GM18502 (cell line): ENCODE measurements around the gene WWC2.

ENCODE experiments used
- ATAC-seq: cut with Tn5 transposase; IDR thresholded peaks from one replicate; pipeline ENCODE4 v1.9.1; 2021; ENCODE audit warnings: mild to moderate bottlenecking; ENCODE audit not compliant: unreplicated experiment, poor library complexity

WWC2 gene

DNA sequence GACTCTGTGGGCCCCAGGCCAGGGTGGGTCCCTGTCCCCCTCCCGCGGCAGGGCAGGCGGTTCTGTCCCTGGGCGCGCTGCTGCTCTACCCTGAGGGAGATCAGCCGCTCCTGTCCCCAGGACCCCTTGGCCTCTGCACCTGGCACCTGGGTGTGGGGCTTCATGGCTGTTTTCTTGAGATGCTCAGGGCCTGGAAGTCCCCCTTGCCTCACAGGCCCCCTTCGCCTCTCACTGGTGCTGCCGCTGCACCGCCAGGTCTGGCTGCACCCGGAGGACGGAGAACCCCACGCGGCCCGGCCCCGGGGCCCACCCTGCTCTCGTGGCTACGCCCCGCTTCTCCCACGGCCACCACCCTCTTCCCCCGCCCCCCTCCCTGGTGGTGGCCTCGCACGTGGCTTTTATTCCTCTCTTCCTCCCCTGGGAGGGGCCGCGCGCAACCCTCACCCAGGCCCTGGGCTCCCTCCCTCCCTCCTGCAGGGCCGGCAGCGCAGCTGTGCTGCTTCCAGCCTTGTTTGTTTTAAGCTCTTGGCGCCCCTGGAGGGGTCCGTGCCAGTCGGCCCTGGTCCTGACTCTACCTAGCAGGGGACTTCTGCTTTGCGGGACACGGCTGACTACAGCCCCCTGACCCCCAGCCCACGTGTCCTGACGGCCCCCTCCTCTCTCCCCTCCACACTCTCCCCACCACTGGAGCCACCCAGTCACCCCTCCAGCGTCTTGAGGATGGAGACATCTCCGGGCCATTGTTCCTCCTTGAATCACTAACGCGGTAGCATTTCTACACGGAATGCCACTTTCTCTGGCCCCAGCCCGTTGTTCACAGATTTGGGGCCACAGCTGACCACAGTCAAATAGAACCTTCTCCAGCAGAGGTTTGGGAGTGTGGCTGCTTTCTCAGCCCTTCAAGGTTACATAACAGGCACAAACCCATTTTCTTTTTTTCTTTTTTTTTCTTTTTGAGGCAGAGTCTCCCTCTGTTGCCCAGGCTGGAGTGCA, 243.8 kb downstream of the WWC2 start:
- no peak for ATAC-seq

DNA sequence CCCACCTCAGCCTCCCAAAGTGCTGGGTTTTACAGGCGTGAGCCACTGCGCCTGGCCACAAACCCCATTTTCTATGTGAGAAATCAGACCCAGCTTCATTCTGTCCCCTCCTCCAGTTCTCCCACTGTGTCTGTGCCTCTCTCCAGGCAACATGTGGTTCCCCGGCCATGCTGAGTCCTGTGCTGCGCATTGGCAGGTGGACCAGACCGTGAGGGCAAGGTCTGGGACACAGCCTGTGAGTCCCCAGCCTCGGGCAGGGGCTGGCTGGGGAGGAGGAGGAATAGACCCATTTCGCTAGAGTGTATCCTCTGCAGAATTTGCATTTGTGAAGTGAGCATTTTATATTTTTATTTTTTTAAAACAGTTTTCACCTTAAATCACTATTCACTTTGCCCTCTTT, 244.7 kb downstream of the WWC2 start:
- ATAC-seq = no peak

DNA sequence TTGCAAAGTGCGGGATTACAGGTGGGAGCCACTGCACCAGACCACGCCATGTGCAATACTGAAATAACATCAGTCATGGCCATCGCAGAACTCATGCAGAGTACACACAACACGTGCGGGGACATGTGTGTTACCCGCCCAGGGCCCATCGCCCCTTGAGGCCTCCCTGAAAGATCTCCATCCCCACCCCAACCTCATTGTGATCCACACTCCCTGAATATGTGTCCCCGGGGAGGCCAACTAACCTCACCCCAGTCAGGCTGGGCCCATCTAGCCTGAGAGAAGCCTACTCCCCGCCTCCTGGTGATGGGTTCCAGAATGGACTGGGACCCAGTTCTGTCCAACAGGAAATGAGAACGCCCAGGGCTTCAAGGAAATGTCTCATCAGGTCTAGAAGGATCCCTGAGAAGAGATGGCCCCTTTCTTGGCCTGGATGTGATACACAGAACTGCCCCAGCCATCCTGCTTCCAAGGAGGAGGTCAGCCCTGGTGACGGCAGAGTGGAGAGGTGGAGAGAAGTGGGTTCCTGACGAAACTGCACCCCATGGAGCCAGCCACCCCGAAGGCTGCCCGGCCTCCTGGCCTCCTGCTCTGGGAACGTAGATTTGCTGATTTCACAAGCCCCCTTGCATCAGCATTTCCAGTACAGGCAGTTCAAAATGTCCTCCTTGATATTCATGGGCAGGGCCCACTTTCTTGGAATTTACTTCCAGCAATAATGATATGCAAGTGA, 245.6 kb downstream of the WWC2 start:
- ATAC-seq = no peak

DNA sequence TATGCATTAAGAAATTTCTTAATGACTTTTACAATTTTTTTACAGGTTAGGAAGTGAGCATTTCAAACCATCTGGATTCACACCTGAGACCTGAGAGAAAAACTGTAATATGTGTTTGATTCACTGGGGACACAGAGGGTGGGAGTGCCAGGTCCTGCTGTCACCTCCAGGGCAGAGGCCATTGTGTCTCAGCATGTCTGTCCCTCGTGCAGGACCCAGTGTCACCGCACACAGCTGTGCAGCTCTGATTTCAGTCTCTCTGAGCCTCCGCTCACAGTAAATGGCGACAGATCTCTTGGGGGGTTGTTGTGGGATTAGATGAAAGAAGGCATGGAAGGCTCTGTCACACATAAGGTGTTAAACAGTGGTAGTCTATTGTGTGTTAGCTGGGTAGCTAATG, 246.2 kb downstream of the WWC2 start:
- ATAC-seq = no peak

DNA sequence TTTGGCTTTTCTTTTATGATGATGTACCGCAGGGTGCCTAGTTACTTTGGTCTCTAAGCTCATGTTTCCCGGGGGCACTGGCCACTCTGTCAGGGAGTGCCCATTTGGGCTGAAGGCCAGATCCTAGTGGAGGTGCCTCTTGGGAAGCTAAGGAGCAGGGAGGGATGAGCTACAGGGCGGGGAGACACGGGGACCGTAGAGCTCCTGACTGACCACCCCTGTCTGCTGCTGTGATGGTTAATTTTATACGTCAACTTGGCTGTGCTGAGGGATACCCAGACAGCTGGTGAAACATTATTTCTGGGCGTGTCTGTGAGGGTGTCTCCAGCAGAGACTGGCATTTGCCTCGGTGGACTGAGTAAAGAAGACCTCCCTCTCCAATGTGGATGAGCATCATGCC, 248.1 kb downstream of the WWC2 start:
- no peak for ATAC-seq

DNA sequence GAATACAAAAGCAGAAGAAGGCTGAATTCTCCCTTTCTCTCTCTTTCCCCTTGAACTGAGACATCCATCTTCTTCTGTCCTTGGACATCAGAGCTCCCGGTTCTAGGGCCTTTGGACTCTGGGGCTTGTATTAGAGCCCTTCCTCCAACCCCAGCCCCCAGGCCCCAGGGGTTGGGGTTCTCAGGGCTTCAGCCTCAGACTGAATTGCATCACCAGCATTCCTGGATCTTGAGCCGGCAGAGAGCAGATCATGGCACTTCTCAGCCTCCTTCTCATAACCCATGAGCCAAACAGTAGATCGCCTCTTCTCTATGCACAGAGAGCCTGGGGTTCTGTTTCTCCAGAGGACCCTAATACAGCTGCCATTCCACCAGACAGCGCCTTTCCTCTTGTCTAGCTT, 248.5 kb downstream of the WWC2 start:
- ATAC-seq = no peak

DNA sequence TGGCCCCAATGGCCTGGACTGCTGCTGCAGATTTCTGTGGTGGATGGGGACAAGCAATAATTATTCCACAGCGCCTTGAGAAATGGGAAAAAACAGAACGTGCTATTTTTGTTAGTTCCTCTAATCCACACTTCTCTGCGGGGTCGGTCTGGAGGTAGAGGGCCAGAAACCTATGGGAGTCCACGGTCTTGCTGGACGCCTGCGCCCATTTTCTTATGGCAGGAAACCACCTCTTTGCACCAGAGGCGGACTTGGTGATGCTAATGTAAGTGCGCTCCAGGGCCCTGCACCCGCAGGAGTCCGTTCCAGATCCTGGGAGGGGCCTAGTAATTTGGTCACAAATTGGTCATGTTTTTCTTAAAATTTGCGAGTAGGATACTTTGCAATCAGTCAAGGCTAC, 249.1 kb downstream of the WWC2 start:
- ATAC-seq = no peak

DNA sequence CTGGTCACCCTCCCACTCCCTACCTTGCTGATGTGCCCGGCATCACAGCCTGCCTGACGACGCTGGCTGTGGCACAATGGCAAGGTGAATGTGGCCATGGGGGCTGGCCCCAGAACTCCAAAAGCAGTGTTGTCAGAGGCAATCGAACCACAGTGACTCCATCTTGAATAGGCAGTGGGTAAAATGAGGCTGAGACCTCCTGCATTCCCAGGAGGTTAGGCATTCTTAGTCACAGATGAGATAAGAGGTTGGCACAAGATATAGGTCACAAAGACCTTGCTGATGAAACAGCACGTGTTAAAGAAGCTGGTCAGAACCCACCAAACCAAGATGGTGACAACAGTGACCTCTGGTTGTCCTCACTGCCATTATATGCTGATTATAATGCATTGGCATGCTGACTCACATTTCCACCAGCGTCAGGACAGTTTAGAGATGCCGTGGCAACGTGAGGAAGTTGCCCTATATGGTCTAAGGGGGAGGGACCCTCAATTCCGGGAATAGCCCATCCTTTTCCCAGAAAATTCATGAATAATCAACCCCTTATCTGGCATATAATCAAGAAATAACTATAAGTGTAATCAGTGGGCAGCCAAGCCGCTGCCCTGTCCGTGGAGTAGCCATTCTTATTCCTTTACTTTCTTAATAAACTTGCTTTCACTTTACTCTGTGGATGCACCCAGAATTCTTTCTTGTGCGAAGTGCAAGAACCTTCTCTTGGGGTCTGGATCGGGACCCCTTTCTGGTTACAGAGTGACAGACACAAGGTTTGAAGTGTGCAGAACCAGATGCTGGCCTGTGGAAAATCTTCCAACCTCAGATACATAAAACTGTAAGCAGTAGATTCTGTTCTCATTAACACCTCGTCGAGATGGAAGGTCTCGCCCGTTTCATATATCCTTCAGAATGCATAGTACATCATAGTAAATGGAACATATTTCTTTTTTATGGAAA, 249.9 kb downstream of the WWC2 start:
- ATAC-seq = no peak

DNA sequence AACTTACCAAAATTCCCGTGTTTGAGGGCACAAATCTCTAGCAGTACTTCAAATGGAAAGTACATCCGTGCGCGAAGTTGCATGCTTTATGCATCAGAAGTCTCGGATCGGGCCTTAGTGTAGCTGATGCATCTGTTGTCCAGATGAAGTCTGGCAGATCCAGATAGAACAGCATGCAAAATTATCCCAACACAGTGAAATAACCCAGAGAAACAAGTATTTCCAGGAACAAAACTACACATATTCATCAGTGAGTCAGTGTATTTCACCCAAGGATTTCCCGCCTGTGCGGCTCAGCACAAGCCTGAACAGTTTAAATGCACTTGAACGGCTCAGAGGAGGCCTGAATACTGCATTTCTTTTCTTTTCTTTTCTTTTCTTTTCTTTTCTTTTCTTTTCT, 250.6 kb downstream of the WWC2 start:
- ATAC-seq = no peak

DNA sequence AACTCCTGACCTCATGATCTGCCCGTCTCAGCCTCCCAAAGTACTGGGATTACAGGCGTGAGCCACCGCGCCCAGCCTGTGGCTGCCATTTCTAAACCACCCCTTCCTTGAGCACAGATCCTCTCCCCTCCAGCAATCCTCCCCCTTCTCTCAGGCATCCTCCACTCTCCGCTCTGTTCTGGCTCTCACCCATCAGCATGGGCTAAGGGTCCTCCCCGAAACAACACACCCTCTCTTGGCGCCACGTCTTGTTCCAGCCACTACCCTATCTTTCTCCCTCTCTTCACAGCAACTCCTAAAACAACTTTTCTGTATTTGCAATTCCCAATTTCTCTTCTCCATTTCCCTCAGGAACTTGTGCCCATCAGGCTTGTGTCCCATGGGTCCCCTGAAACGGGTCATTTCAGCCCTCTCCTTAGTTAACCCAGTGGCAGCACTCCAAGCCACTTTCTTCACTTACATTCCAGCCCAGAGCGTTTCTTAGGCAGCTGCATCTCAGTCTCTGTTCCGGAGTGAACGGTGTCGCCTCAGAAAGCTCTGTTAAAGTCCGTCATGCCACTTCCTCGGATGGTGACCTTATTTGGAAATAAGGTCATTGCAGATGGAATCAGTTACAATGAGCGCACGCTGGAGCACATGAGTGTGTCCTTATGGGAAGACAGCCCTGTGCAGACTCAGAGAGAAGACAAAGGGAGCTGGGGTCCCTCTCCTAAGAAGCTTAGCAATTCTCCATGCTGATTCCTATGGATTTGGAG, 251.4 kb downstream of the WWC2 start:
- no peak for ATAC-seq

DNA sequence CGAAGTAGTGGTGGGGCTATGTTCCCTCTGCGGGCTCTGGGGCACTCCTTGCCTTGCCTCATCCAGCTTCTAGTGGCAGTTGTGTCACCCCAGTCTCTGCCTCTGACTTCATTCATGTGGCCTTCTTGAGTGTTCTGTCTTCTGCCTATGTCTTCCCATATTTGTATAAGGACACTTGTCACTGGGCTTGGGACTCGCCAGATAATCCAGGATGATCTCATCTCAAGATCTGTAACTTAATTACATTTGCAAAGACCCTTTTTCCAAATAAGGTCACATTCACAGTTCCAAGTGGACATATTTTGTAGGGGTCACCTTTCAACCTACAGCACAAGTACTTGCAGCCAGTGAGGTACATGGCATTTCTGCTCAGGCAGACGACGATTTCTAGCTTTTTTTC, 253.5 kb downstream of the WWC2 start:
- no peak for ATAC-seq

DNA sequence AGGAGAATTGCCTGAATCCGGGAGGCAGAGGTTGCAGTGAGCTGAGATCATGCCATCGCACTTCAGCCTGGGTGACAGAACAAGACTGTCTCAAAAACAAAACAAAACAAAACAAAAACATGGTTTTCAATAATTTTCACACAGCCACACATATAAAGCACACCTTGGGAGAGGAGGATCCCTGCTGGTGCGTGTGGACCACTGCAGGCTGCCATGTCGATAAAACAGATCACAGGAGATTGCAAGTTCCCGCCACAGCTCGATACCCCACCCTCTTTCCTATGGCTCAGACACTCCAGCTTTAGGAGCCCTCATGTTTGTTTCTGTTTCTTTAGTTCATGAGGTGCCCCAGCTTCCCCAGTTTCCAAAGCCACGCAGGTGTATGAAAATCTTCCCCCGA, 254.5 kb downstream of the WWC2 start:
- no peak for ATAC-seq

DNA sequence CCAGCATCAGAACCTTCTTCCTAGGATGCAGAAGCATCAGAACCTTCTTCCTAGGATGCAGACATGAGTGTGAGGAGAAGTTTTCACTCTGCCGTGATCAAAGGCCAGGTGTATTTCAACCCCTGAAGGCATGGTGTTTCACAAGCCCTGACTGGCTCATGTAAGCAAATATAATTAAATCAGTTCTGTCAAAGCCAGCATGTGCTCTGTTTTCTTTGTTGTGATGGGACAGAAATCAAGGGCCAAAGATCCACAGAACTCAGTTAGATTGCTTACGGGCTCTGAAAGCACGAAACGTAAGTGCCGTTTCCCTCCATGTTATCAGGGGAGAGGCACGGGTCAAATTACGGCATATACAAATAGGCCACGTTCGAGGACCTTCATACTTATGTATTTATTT, 255.2 kb downstream of the WWC2 start:
- no peak for ATAC-seq

DNA sequence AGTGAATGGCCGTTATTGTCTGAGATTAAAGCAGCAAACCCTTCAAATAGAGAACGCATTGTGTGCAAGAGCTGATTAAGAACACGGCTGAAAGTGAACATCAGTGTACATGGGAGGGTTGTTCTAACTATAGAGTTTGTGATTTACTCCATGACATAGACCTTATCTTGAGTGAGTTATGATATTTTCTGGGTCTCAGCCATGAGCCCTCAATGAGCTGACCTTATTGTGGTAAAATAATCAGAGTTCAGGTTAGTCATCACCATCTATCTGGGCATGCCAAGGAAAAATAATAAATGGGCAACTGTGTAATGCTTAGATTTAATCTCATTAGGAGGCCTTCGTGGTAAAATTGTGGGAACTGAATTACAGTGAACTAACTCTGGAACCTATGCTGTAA, 256.3 kb downstream of the WWC2 start:
- no peak for ATAC-seq

DNA sequence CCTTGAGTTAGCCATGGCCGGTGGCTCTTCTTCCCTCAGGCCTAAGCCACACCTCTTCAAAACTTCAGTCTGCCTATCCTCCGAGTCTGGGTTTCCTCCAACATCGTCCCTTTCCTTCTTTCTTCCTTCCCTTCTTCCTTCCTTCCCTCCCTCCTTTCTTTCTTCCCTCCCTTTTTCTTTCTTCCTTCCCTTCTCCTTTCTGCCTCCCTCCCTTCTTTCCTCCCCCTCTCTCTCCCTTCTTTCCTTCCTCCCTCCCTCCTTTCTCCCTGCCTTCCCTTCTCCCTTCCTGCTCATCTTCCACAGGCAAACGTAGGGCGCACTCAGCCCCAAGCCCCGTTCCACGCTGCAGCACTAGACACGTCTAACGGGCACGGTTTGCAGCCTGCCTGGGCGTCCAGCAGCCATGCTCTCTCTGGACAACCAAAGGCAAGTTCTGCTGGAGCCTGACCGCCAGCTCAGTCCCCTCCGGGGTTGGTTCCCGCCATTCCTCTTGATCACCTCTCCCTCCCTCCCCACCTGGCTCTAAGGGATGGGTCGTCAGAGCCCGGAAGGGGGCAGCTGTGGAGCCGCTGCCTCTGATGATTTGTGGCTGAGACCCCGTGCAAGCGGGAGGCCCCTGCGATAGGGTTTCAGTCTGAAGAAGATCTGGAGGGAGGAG, 257.2 kb downstream of the WWC2 start:
- no peak for ATAC-seq

DNA sequence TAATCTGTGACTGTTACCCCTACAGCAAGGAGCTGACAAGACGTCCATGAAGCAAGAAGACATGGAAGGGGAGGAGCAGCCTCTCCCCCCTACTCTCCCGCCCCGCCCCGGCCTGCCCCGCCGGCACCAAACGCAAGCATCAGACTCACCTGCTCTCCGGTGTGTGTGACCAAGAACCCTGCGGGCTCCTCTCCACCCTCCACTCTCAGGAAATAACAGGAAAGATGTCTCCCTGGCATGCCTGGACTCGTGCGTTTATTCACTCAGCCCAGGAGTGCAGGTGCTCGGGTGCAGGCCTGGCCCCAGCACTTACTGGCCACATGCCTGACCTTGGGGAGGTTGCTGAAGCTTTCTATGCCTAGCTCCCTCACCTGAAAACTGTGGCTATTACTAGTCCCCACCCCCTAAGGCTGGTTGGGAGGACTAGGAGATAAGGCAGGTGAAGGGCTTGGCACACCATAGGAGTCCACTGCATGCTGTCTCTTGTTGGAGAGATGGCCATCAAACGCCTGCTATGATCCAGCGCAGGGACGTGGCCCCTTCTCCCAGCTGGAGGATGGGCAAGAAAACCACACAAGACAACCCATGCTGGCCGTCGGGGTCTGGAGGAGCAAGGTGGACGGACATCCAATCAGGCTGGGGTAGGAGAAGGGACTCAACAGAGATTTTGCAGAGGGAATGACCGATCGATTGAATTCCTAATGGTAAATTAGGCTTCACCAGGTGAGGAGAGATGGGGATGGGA, 258.0 kb downstream of the WWC2 start:
- ATAC-seq = no peak

DNA sequence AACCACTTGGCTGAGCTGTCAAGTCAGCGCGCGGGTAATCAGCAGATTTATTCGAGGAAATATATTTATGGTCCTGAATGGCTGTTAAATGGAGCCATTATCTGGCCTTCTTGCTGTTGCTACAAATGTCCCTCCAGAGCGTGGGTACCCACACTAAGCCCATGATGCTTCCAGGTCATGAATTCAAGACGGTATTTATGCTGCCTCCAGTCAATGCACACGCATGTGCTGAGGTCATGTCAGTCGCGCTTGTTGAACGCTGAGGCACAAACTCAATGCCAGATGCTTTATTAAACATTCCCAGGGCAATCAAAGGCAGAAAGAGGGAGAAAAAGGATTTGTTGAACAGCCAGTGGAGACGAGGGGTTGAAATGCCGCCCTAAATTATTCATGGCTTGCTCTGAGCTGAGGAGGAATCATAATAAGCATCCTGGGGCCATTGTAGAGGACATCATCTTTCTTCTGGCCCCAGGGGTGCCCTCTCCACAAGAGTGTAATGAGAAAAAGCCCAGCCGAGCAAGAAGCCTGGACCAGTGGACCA, 259.2 kb downstream of the WWC2 start:
- no peak for ATAC-seq

DNA sequence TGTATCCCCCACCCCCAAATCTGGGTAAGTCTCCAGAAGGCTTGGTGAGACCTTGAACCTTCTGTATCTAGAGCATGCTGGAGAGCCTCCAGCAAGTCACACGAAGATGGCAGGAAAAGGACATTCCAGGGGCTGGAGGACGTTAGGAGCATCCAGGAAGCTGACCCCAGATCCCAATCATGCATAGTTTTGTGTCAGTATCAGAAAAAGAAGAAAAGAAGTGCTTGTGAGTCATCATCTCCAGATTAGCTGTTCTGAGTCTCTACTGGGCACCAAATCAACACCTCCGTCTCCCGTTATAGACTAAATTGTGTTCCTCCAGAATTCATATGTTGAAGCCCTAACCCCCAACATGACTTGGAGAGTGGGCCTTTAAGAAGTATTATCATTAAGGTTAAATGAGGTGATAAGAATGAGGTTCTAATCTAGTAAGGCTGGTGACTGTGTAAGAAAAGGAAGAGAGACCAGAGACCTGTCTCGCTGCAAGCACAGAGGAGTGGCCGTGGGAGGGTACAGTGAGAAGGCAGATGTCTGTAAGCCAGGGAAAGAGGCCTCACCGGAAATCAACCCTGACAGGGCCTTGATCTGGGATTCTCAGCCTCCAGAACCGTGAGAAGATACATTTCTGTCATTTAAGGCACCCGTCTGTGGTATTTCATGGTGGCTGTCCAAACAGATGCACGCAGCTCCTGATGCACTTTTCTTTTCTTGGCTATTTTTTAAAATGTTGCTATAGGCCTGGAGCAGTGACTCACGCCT, 261.3 kb downstream of the WWC2 start:
- no peak for ATAC-seq
